VCaP (cell line): ENCODE measurements around the gene TM9SF2.

ENCODE experiments used
- H3K27ac ChIP-seq: fragments of 450-650 bp; 2 replicates; pipeline ENCODE4 v1.5.1; 2017
- CTCF ChIP-seq: fragments of 450-650 bp; conservative IDR thresholded peaks from 2 replicates; pipeline ENCODE4 v1.5.1; 2017; ENCODE audit warnings: mild to moderate bottlenecking, moderate library complexity

The TM9SF2 gene

GRCh38 chr13:99523838-99524237 is 22.6 kb downstream of the TM9SF2 start:
- TF ChIP-seq CTCF = no peak
- H3K27ac ChIP-seq = no peak overlapping the region

- no peak overlapping the region for H3K27ac ChIP-seq
- no peak for TF ChIP-seq CTCF
These were observed 24.7 kb downstream of the TM9SF2 start for GRCh38 chr13:99525967-99526366.

- no peak for TF ChIP-seq CTCF
- H3K27ac ChIP-seq = no peak overlapping the region
These were observed 25.3 kb downstream of the TM9SF2 start for GRCh38 chr13:99526549-99526948.

- TF ChIP-seq CTCF = no peak
- no peak overlapping the region for H3K27ac ChIP-seq
These were observed 26.0 kb downstream of the TM9SF2 start for GRCh38 chr13:99527301-99527700.

GRCh38 chr13:99528547-99528946 is 27.3 kb downstream of the TM9SF2 start:
- TF ChIP-seq CTCF = peak; percentile 80
- no peak overlapping the region for H3K27ac ChIP-seq

- no peak overlapping the region for H3K27ac ChIP-seq
- no peak for TF ChIP-seq CTCF
These were observed 34.8 kb downstream of the TM9SF2 start for GRCh38 chr13:99536023-99536422.

GRCh38 chr13:99540530-99540929 is 39.3 kb downstream of the TM9SF2 start:
- TF ChIP-seq CTCF = no peak

More at GRCh38 chr13:99540530-99540929, 39.3 kb downstream of the TM9SF2 start:
- H3K27ac ChIP-seq = no peak overlapping the region
